Heart left ventricle (tissue), 16 donors: ENCODE results near the gene DSE. TPM values are rescaled to one million over a fixed set of nuclear protein-coding genes. Genes with fewer than 3 reads are reported as not detected.

Experiments used
- ATAC-seq, 4 donors: fragments of 200-7000 bp; cut with Tn5 transposase; one replicate each; pipeline ENCODE4 v1.9.1; 2020 to 2022; ENCODE audit warnings: moderate library complexity in 4 of 4, mild to moderate bottlenecking in 3 of 4, moderate number of reproducible peaks in 1 of 4
- DNase-seq, 5 donors: peaks; one replicate each; pipeline ENCODE4 v3.0.0-alpha.2; 2020
- H3K27ac ChIP-seq, 12 donors: fragments of 200-600 bp; sonication (generic) in 4 of 12; one replicate each; pipeline versions ENCODE4 v1.5.0 to v1.8.0; 2016 to 2022; ENCODE audit warnings: mild to moderate bottlenecking in 2 of 12
- H3K27me3 ChIP-seq, 9 donors: fragments of 200-600 bp; sonication (generic) in 2 of 9; one replicate each; pipeline versions ENCODE4 v1.5.1 to v1.8.0; 2016 to 2022; ENCODE audit warnings: mild to moderate bottlenecking in 3 of 9
- H3K36me3 ChIP-seq, 9 donors: fragments of 200-600 bp; sonication (generic) in 2 of 9; one replicate each; pipeline versions ENCODE4 v1.5.0 to v1.8.0; 2018 to 2022; ENCODE audit warnings: mild to moderate bottlenecking in 2 of 9
- H3K4me1 ChIP-seq, 12 donors: fragments of 200-600 bp; sonication (generic) in 4 of 12; one replicate each; pipeline versions ENCODE4 v1.5.0 to v1.8.0; 2016 to 2022; ENCODE audit warnings: mild to moderate bottlenecking in 3 of 12
- H3K4me3 ChIP-seq, 12 donors: fragments of 200-600 bp; sonication (generic) in 4 of 12; one replicate each; pipeline versions ENCODE4 v1.5.0 to v1.8.0; 2017 to 2022; ENCODE audit warnings: mild to moderate bottlenecking in 9 of 12, moderate library complexity in 4 of 12
- H3K9me3 ChIP-seq, 12 donors: fragments of 200-600 bp; sonication (generic) in 4 of 12; one replicate each; pipeline versions ENCODE4 v1.5.0 to v1.8.0; 2016 to 2022; ENCODE audit warnings: mild to moderate bottlenecking in 1 of 12
- CTCF ChIP-seq, 12 donors: fragments of 200-600 bp; sonication (generic) in 4 of 12; IDR thresholded peaks; one replicate each; pipeline versions ENCODE4 v1.5.0 to v1.8.0; 2018 to 2022; ENCODE audit warnings: antibody characterized with exemption in 12 of 12, mild to moderate bottlenecking in 5 of 12
- POLR2A ChIP-seq, 2 donors: fragments of 450-650 bp; IDR thresholded peaks; one replicate each; pipeline ENCODE4 v1.6.1; 2017; ENCODE audit warnings: antibody characterized with exemption in 2 of 2, mild to moderate bottlenecking in 2 of 2, moderate library complexity in 2 of 2
- WGBS, 4 donors: extraction: QIAGEN DNeasy Blood & Tissue Kit in 2 of 4; methylation state at CpG; one replicate each; pipeline versions ENCODE4 v1.1.5 to v1.1.7; 2013 to 2018; 5-methylcytosine and 5-hydroxymethylcytosine counted together
- intact Hi-C, 10 donors: fragments of 100-400 bp; cut with DNase I; formaldehyde crosslinking; loops; one replicate each; pipeline versions ENCODE4 v1.11.1 to v1.14.2; 2022
- polyA plus RNA-seq, 2 donors: library from polyadenylated mRNA; stranded (reverse); fragments of 200-250 nt; gene quantifications; one replicate each; pipeline ENCODE4 v1.2.3, GENCODE V29; 2013
- total RNA-seq, 9 donors: library from RNA; depleted of rRNA in 2 of 9; stranded (reverse); fragments of >200 nt in 2 of 9; fragmentation: NEBNext Ultra II Directional in 3 of 9; extraction: Animal tissue kit (Norgen Biotek cat#: 25700) in 3 of 9; gene quantifications; one replicate each; pipeline versions ENCODE4 v1.1.0 to v1.2.4, GENCODE V29; 2016 to 2023
- donor health status: ischemic (EF 13 %, LVEDD 7.1; RV severe dilation, severe dysfunction).
- donor health status: healthy with polysubstance abuse.
- donor health status: DM: no; HTN: yes; CAD: no.
- donor health status: DM: no; HTN: no; CAD: no.
- donor health status: ischemic (EF 25% LVEDD 6.9; RV normal size, moderate dysfunction).
- donor health status: ischemic (EF 25% LVEDD 5.7; RV mildly dilated, moderate dysfunction).
- donor health status: healthy.
- donor health status: DM: yes; HTN: yes; CAD: no.
- donor health status: ischemic (EF 35%, LVEDD 5.7; RV mildly dilated, moderate dysfunction).
- donor health status: nonischemic (EF 11% LVEDD 7.7; RV severe dilation, severe dysfunction).
- donor health status: DM: yes; HTN: yes; CAD: no.
- donor health status: PGD.
- donor health status: ischemic (EF 29% LVEDD 5.4; RV normal size, mild dysfunction).
- donor health status: nonischemic (EF 23%, LVEDD 6.1; RV moderate dilation, normal function).

DSE gene
- total and polyA plus RNA-seq, 11 donors: 3.2 to 37.3 (median 11.1) TPM

- Histone ChIP-seq H3K4me1 (peaks cover 0 to 44% (median 0%) of the 10 kb centered on the region in 12 donors), H3K27ac (no peak overlapping the region), H3K36me3 (no peaks in the 10 kb centered on the region), H3K27me3 (no peaks in the 10 kb centered on the region), H3K9me3 (no peaks in the 10 kb centered on the region), H3K4me3 (no peak overlapping the region)
- no peak for ATAC-seq
- intact Hi-C loops: loop anchor here in 7 of 10 donors (5.0 to 10.0 kb wide), 4 partner anchors 87 to 160 kb away; no protein-coding TSS in a partner anchor
- 66 to 79% (median 73%) methylated on average over 5 of the region's 5 CpGs for WGBS, 4 donors
- TF ChIP-seq POLR2A (IDR thresholded peaks at IDR 0.05) (no peak), CTCF (IDR thresholded peaks at IDR 0.05) (no peak)
- no peak for DNase-seq
Measured at GRCh38 chr6:116445102-116445501, 74.4 kb downstream of the DSE start.

- TF ChIP-seq POLR2A (IDR thresholded peaks at IDR 0.05): no peak
- no peak for TF ChIP-seq CTCF (IDR thresholded peaks at IDR 0.05)
- no peaks in the 10 kb centered on the region for H3K9me3 ChIP-seq
- peak overlapping the region in 1 of 12 donors; percentile 75 for H3K27ac ChIP-seq
- peaks cover 0 to 57% (median 0%) of the 10 kb centered on the region in 12 donors for H3K4me1 ChIP-seq
- no peak for ATAC-seq
- intact Hi-C loops: loop anchor here in 7 of 10 donors (5.0 to 10.0 kb wide), 4 partner anchors 86 to 162 kb away; no protein-coding TSS in a partner anchor
- WGBS, 4 donors: 80 to 90% (median 87%) methylated on average over 1 of the region's 1 CpG
- DNase-seq: no peak
- H3K27me3 ChIP-seq: no peaks in the 10 kb centered on the region
- no peak overlapping the region for H3K4me3 ChIP-seq
- H3K36me3 ChIP-seq: no peaks in the 10 kb centered on the region
Measured at GRCh38 chr6:116446399-116446798, 75.7 kb downstream of the DSE start.

GRCh38 chr6:116447052-116447451 is 76.3 kb downstream of the DSE start:
- ATAC-seq: no peak
- Histone ChIP-seq H3K9me3 (no peaks in the 10 kb centered on the region), H3K36me3 (no peaks in the 10 kb centered on the region), H3K4me1 (peaks cover 0 to 64% (median 0%) of the 10 kb centered on the region in 12 donors), H3K27ac (peak overlapping the region in 1 of 12 donors; percentile 75), H3K4me3 (no peak overlapping the region), H3K27me3 (no peaks in the 10 kb centered on the region)
- DNase-seq: no peak
- TF ChIP-seq POLR2A (IDR thresholded peaks at IDR 0.05): no peak
- no peak for TF ChIP-seq CTCF (IDR thresholded peaks at IDR 0.05)
- intact Hi-C loops: loop anchor here in 7 of 10 donors (5.0 to 10.0 kb wide), 4 partner anchors 85 to 162 kb away; no protein-coding TSS in a partner anchor
- WGBS, 4 donors: 62 to 77% (median 69%) methylated on average over 3 of the region's 3 CpGs

- ATAC-seq (peak in 2 of 4 donors; percentile 70 to 75), DNase-seq (no peak)
- Histone ChIP-seq H3K4me1 (peaks cover 0 to 69% (median 0%) of the 10 kb centered on the region in 12 donors), H3K9me3 (no peaks in the 10 kb centered on the region), H3K27me3 (no peaks in the 10 kb centered on the region), H3K27ac (peak overlapping the region in 1 of 12 donors; percentile 75), H3K36me3 (no peaks in the 10 kb centered on the region), H3K4me3 (no peak overlapping the region)
- TF ChIP-seq POLR2A (IDR thresholded peaks at IDR 0.05): no peak
- TF ChIP-seq CTCF (IDR thresholded peaks at IDR 0.05): peak in 3 of 12 donors; percentile 15 to 27 (median 21)
- WGBS, 4 donors: 27 to 32% (median 30%) methylated on average over 2 of the region's 2 CpGs
- intact Hi-C loops: loop anchor here in 7 of 10 donors (5.0 to 10.0 kb wide), 4 partner anchors 85 to 163 kb away; no protein-coding TSS in a partner anchor
Measured at GRCh38 chr6:116447496-116448011, 76.8 kb downstream of the DSE start.
